Measurements from ENCODE around the gene PRKCB. TPM values are rescaled to one million over a fixed set of nuclear protein-coding genes. Genes with fewer than 3 reads are reported as not detected.

PRKCB gene
- polyA plus RNA-seq, 1 donor from 2014 or later: 27.6 TPM

DNA sequence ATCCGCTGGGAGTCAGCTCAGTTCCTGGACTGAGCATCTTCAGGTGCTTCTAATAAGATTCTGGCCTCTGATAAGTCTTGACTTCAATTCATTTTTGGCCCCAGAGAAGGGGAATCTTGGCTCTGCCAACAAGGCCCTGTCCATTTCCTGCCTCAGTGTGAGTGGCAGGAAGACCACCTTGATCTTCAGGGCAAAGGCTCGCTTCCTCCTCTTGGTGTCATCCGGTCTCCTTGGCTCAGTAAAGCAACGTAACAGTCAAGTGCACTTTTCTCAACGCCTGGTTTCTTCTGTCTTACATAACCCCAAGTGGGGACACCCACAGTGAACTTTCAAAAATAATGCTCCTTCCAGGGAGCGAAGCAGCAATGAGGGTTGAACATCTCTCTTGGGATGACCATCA is 169.8 kb downstream of the PRKCB start:
- Histone ChIP-seq H3K79me2 (replicated peaks; ENCODE audit: insufficient read depth, low read length) (no peaks in the 10 kb centered on the region), H2AFZ (ENCODE audit: low read depth, low read length) (no peak overlapping the region), H3K27ac (ENCODE audit: low read length) (no peak overlapping the region), H3K36me3 (ENCODE audit: insufficient read depth, low read length) (no peaks in the 10 kb centered on the region), H3K4me2 (ENCODE audit: low read length) (no peak overlapping the region), H3K9ac (ENCODE audit: low read length) (no peak overlapping the region), H3K4me3 (ENCODE audit: low read length) (no peak overlapping the region), H3K9me2 (ENCODE audit: insufficient read depth, low read length) (no peaks in the 10 kb centered on the region), H3K27me3 (ENCODE audit: insufficient read depth, low read depth, low read length) (no peaks in the 10 kb centered on the region), H3K9me3 (ENCODE audit: low read length) (no peaks in the 10 kb centered on the region), H3F3A (ENCODE audit: insufficient read depth, low read length, poor library complexity, severe bottlenecking) (no peaks in the 10 kb centered on the region), H4K20me1 (ENCODE audit: insufficient read depth) (no peaks in the 10 kb centered on the region)
- TF ChIP-seq REST (IDR thresholded peaks at IDR 0.05; ENCODE audit: borderline replicate concordance) (no peak), CTCF (IDR thresholded peaks at IDR 0.05; ENCODE audit: poor library complexity, severe bottlenecking) (no peak), POLR2AphosphoS5 (IDR thresholded peaks at IDR 0.05) (no peak), EZH2 (IDR thresholded peaks at IDR 0.05; ENCODE audit: borderline replicate concordance, insufficient read depth, low read length, poor library complexity, severe bottlenecking) (no peak), RAD21 (conservative IDR thresholded peaks at IDR 0.05) (no peak), TAF1 (IDR thresholded peaks at IDR 0.05; ENCODE audit: low read depth) (no peak), EP300 (conservative IDR thresholded peaks at IDR 0.05; ENCODE audit: poor library complexity, severe bottlenecking) (no peak), SMC3 (conservative IDR thresholded peaks at IDR 0.05; ENCODE audit: poor library complexity) (no peak), MXI1 (conservative IDR thresholded peaks at IDR 0.05; ENCODE audit: poor library complexity, severe bottlenecking) (no peak)

DNA sequence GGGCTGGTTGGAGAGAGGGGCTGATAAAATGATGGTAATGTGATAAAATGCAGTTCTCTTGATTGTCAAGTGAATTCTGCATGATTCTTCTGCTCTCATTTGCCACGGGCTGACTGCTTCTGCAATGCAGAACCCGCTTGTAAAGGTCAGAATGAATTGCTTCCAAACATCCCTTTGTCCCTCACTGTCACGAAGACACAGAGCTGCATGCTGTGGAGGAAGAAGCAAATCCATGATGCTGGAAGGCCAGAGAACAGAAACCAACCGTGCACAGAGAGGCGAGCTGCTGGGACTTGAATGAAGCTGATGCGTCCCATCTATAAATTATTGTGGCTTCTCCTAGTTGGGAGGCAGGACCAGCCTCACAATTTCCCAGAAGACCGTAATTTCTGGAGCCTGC is 171.6 kb downstream of the PRKCB start:
- Histone ChIP-seq H4K20me1 (ENCODE audit: insufficient read depth) (no peaks in the 10 kb centered on the region), H3K4me2 (ENCODE audit: low read length) (no peak overlapping the region), H3K9me2 (ENCODE audit: insufficient read depth, low read length) (no peaks in the 10 kb centered on the region), H3K9ac (ENCODE audit: low read length) (no peak overlapping the region), H3K27ac (ENCODE audit: low read length) (no peak overlapping the region), H2AFZ (ENCODE audit: low read depth, low read length) (no peak overlapping the region), H3K27me3 (ENCODE audit: insufficient read depth, low read depth, low read length) (no peaks in the 10 kb centered on the region), H3K79me2 (replicated peaks; ENCODE audit: insufficient read depth, low read length) (no peaks in the 10 kb centered on the region), H3F3A (ENCODE audit: insufficient read depth, low read length, poor library complexity, severe bottlenecking) (no peaks in the 10 kb centered on the region), H3K9me3 (ENCODE audit: low read length) (no peaks in the 10 kb centered on the region), H3K4me3 (ENCODE audit: low read length) (no peak overlapping the region), H3K36me3 (ENCODE audit: insufficient read depth, low read length) (no peaks in the 10 kb centered on the region)
- no peak for TF ChIP-seq MXI1 (conservative IDR thresholded peaks at IDR 0.05; ENCODE audit: poor library complexity, severe bottlenecking)
- TF ChIP-seq EZH2 (IDR thresholded peaks at IDR 0.05; ENCODE audit: borderline replicate concordance, insufficient read depth, low read length, poor library complexity, severe bottlenecking): no peak
- no peak for TF ChIP-seq SMC3 (conservative IDR thresholded peaks at IDR 0.05; ENCODE audit: poor library complexity)
- no peak for TF ChIP-seq TAF1 (IDR thresholded peaks at IDR 0.05; ENCODE audit: low read depth)
- no peak for TF ChIP-seq EP300 (conservative IDR thresholded peaks at IDR 0.05; ENCODE audit: poor library complexity, severe bottlenecking)
- no peak for TF ChIP-seq REST (IDR thresholded peaks at IDR 0.05; ENCODE audit: borderline replicate concordance)
- TF ChIP-seq POLR2AphosphoS5 (IDR thresholded peaks at IDR 0.05): no peak
- no peak for TF ChIP-seq RAD21 (conservative IDR thresholded peaks at IDR 0.05)
- TF ChIP-seq CTCF (IDR thresholded peaks at IDR 0.05; ENCODE audit: poor library complexity, severe bottlenecking): no peak

All from neural cell (in vitro differentiated cells).